ENCODE results near the gene VSIR. TPM values are rescaled to one million over a fixed set of nuclear protein-coding genes. Genes with fewer than 3 reads are reported as not detected.
A peak's percentile ranks its signal among the peaks of the same experiment; 100 is the strongest.

Gene VSIR
- total RNA-seq, result 10 to 100 TPM in 3 of 6 experiments, 1 to 10 TPM in 3; 6.1 to 17.1 (median 10.1) TPM
- long read RNA-seq, full-length matches to known transcripts, result 1 of 1 reads
- long read RNA-seq, partial matches to known transcripts, result 0 of 1 reads
- long read RNA-seq, other reads (novel, unspliced or antisense), result 0 of 1 reads

GRCh38 chr10:71773221-71773971 lies at the start of gene VSIR:
TSS of gene VSIR (minus strand) at chr10:71773520. CDS start at chr10:71773439, 81 bp downstream.
- peak; percentile 94 for TF ChIP-seq POLR2A (IDR thresholded peaks at IDR 0.05)
- TF ChIP-seq, protein P1, sequence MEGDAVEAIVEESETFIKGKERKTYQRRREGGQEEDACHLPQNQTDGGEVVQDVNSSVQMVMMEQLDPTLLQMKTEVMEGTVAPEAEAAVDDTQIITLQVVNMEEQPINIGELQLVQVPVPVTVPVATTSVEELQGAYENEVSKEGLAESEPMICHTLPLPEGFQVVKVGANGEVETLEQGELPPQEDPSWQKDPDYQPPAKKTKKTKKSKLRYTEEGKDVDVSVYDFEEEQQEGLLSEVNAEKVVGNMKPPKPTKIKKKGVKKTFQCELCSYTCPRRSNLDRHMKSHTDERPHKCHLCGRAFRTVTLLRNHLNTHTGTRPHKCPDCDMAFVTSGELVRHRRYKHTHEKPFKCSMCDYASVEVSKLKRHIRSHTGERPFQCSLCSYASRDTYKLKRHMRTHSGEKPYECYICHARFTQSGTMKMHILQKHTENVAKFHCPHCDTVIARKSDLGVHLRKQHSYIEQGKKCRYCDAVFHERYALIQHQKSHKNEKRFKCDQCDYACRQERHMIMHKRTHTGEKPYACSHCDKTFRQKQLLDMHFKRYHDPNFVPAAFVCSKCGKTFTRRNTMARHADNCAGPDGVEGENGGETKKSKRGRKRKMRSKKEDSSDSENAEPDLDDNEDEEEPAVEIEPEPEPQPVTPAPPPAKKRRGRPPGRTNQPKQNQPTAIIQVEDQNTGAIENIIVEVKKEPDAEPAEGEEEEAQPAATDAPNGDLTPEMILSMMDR (IDR thresholded peaks at IDR 0.05), result peak; percentile 67 to 87 (median 82)
- H3K36me3 ChIP-seq, result no peaks in the 10 kb centered on the region
- no peaks in the 10 kb centered on the region for H3K9me3 ChIP-seq
- H3K4me1 ChIP-seq, result peaks cover 0 to 11% (median 0%) of the 10 kb centered on the region in 4 donors
- ATAC-seq (peak; percentile 84 to 91 (median 87)), DNase-seq (peak; percentile 85 to 92 (median 90))
- no peaks in the 10 kb centered on the region for H3K27me3 ChIP-seq
- peak within 1 kb of the TSS; percentile 43 to 56 (median 52) for H3K4me3 ChIP-seq
- WGBS (ENCODE audit: insufficient coverage, low coverage, low lambda C conversion rate, missing lambda C conversion rate), result 12% methylated on average over 4 of the region's 55 CpGs
- intact Hi-C loops (cut with DNase I), result no loop called here
- H3K27ac ChIP-seq, result peak within 1 kb of the TSS; percentile 78 to 84 (median 79)

- no peaks in the 10 kb centered on the region for H3K4me1 ChIP-seq
- DNase-seq (no peak), ATAC-seq (no peak)
- 49% methylated on average over 5 of the region's 9 CpGs for WGBS (ENCODE audit: insufficient coverage, low coverage, low lambda C conversion rate, missing lambda C conversion rate)
- no peak for TF ChIP-seq POLR2A (IDR thresholded peaks at IDR 0.05)
- TF ChIP-seq, protein P1 (IDR thresholded peaks at IDR 0.05), result no peak
- H3K4me3 ChIP-seq, result no peak overlapping the region
- H3K36me3 ChIP-seq, result peaks cover 10 to 97% (median 68%) of the 10 kb centered on the region in 4 donors
- H3K27ac ChIP-seq, result no peak overlapping the region
- H3K9me3 ChIP-seq, result no peaks in the 10 kb centered on the region
- intact Hi-C loops (cut with DNase I), result no loop called here
- H3K27me3 ChIP-seq, result no peaks in the 10 kb centered on the region
Measured at GRCh38 chr10:71821909-71822763, 48.8 kb upstream of the VSIR start.

GRCh38 chr10:71820966-71821365 lies 47.6 kb upstream of the VSIR start:
- no peak for ATAC-seq
- H3K9me3 ChIP-seq, result no peaks in the 10 kb centered on the region
- no peaks in the 10 kb centered on the region for H3K4me1 ChIP-seq
- H3K4me3 ChIP-seq, result no peak overlapping the region
- no peak for DNase-seq
- H3K27ac ChIP-seq, result no peak overlapping the region
- peaks cover 10 to 98% (median 65%) of the 10 kb centered on the region in 4 donors for H3K36me3 ChIP-seq
- intact Hi-C loops (cut with DNase I), result no loop called here
- TF ChIP-seq POLR2A (IDR thresholded peaks at IDR 0.05), result no peak
- TF ChIP-seq, protein P1 (IDR thresholded peaks at IDR 0.05), result no peak
- H3K27me3 ChIP-seq, result no peaks in the 10 kb centered on the region
- 59% methylated on average over 7 of the region's 8 CpGs for whole genome bisulfite sequencing (ENCODE audit: insufficient coverage, low coverage, low lambda C conversion rate, missing lambda C conversion rate)

DNA sequence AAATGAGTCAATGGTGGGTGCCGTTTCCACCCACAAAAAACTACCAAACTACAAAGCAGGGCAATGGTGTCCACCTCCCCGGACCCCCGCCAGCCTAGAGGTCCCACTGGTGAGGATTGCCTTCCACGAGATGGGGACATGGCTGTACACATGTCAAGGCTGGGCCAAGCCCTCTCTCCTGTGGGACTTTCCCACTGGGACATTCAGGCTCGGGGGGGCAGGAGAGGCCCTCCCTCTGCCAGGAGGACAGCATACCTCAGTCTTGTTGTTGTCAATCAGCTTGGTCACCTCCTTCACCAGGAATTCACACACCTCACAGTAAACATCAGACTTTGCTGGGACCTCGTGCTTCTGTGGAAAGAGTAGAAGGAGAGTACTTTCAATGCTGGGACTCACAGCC lies 46.7 kb upstream of the VSIR start:
- Histone ChIP-seq H3K9me3 (no peaks in the 10 kb centered on the region), H3K27me3 (no peaks in the 10 kb centered on the region), H3K4me3 (no peak overlapping the region), H3K36me3 (peaks cover 10 to 96% (median 62%) of the 10 kb centered on the region in 4 donors), H3K4me1 (no peaks in the 10 kb centered on the region), H3K27ac (no peak overlapping the region)
- ATAC-seq (no peak), DNase-seq (no peak)
- 69% methylated on average over 2 of the region's 6 CpGs for WGBS (ENCODE audit: insufficient coverage, low coverage, low lambda C conversion rate, missing lambda C conversion rate)
- TF ChIP-seq, protein P1 (IDR thresholded peaks at IDR 0.05), result no peak
- intact Hi-C loops (cut with DNase I), result loop anchor here (10.0 kb wide), 4 partner anchors 75 to 515 kb away; partner anchors contain the start of genes CDH23 (in 1 of the 2) and SLC29A3 (in 1 of the 2)

Measured in right lobe of liver (tissue), 6 donors.